Neural progenitor cell (in vitro differentiated cells): ENCODE data around the gene USP25. TPM values are rescaled to one million over a fixed set of nuclear protein-coding genes. Genes with fewer than 3 reads are reported as not detected.

Source experiments
- DNase-seq: peaks from one replicate; pipeline ENCODE4 v3.0.0-alpha.2; 2016; ENCODE audit warnings: low spot score
- H2AFZ ChIP-seq: fragments of 200-600 bp; sonication (generic); replicated peaks from 2 replicates; pipeline ENCODE4 v1.6.1; 2016; ENCODE audit warnings: antibody characterized with exemption
- H3F3A ChIP-seq: fragments of 200-600 bp; sonication (generic); 2 replicates; pipeline ENCODE4 v1.6.1; 2016; ENCODE audit warnings: antibody characterized with exemption, low read depth
- H3K27ac ChIP-seq: fragments of 200-600 bp; sonication (generic); 2 replicates; pipeline ENCODE4 v1.5.1; 2016; ENCODE audit warnings: mild to moderate bottlenecking
- H3K27me3 ChIP-seq: fragments of 200-600 bp; sonication (generic); 2 replicates; pipeline ENCODE4 v1.6.1; 2016; ENCODE audit warnings: mild to moderate bottlenecking, moderate library complexity
- H3K36me3 ChIP-seq: fragments of 200-600 bp; sonication (generic); 2 replicates; pipeline ENCODE4 v1.5.1; 2016
- H3K4me1 ChIP-seq: fragments of 200-600 bp; sonication (generic); 2 replicates; pipeline ENCODE4 v1.6.1; 2016; ENCODE audit warnings: mixed run types
- H3K4me2 ChIP-seq: fragments of 200-600 bp; sonication (generic); 2 replicates; pipeline ENCODE4 v1.6.1; 2016
- H3K4me3 ChIP-seq: fragments of 200-600 bp; sonication (generic); 2 replicates; pipeline ENCODE4 v1.5.1; 2016
- H3K79me2 ChIP-seq: fragments of 200-600 bp; sonication (generic); 2 replicates; pipeline ENCODE4 v1.6.1; 2016; ENCODE audit warnings: low read depth
- H3K9ac ChIP-seq: fragments of 200-600 bp; sonication (generic); 2 replicates; pipeline ENCODE4 v1.6.1; 2016
- H3K9me3 ChIP-seq: fragments of 200-600 bp; sonication (generic); 2 replicates; pipeline ENCODE4 v1.5.1; 2016; ENCODE audit warnings: low read depth
- H4K20me1 ChIP-seq: fragments of 200-600 bp; sonication (generic); 2 replicates; pipeline ENCODE4 v1.6.1; 2016; ENCODE audit warnings: low read depth
- H3K27ac Mint-ChIP-seq: 3 replicates; pipeline ENCODE4 v1.8.0; 2021; ENCODE audit warnings: mixed read lengths
- H3K27me3 Mint-ChIP-seq: 2 replicates; pipeline ENCODE4 v1.8.0; 2022; ENCODE audit warnings: low read depth, mild to moderate bottlenecking, inconsistent platforms, moderate library complexity, mixed read lengths; ENCODE audit not compliant: insufficient read depth
- H3K36me3 Mint-ChIP-seq: 3 replicates; pipeline ENCODE4 v1.8.0; 2021; ENCODE audit warnings: mixed read lengths
- H3K4me1 Mint-ChIP-seq: 3 replicates; pipeline ENCODE4 v1.8.0; 2021; ENCODE audit warnings: mixed read lengths
- H3K4me3 Mint-ChIP-seq: 3 replicates; pipeline ENCODE4 v1.8.0; 2021; ENCODE audit warnings: mild to moderate bottlenecking, moderate library complexity, mixed read lengths
- H3K9me3 Mint-ChIP-seq: 3 replicates; pipeline ENCODE4 v1.8.0; 2020; ENCODE audit warnings: mixed read lengths
- CTCF ChIP-seq: fragments of 200-600 bp; sonication (generic); IDR thresholded peaks from 2 replicates; pipeline ENCODE4 v1.5.1; 2017; ENCODE audit warnings: antibody characterized with exemption, mild to moderate bottlenecking
- EZH2 ChIP-seq: fragments of 200-600 bp; sonication (generic); IDR thresholded peaks from 2 replicates; pipeline ENCODE4 v1.6.1; 2017; ENCODE audit warnings: antibody characterized with exemption, mild to moderate bottlenecking, moderate library complexity
- EZH2phosphoT487 ChIP-seq: fragments of 200-600 bp; sonication (generic); IDR thresholded peaks from 2 replicates; pipeline ENCODE4 v1.6.1; 2017; ENCODE audit warnings: antibody characterized with exemption
- total RNA-seq: library from RNA; depleted of rRNA; stranded (reverse); fragments of >200 nt; gene quantifications from 2 replicates; pipeline ENCODE4 v1.2.3, GENCODE V29; 2015; ENCODE audit warnings: low replicate concordance

The USP25 gene
- total RNA-seq, 1 donor from 2014 or later, result 36.4 TPM

- Histone ChIP-seq H3K4me2 (no peak overlapping the region), H4K20me1 (no peaks in the 10 kb centered on the region), H3F3A (no peaks in the 10 kb centered on the region), H3K27me3 (no peaks in the 10 kb centered on the region), H3K27ac (no peak overlapping the region), H3K9ac (no peak overlapping the region), H2AFZ (no peak overlapping the region), H3K9me3 (no peaks in the 10 kb centered on the region), H3K79me2 (no peaks in the 10 kb centered on the region), H3K4me1 (no peaks in the 10 kb centered on the region), H3K4me3 (no peak overlapping the region), H3K36me3 (no peaks in the 10 kb centered on the region)
- H3K27me3 Mint-ChIP-seq, result no peaks in the 10 kb centered on the region
- no peak for TF ChIP-seq CTCF
- no peak for TF ChIP-seq EZH2phosphoT487
- TF ChIP-seq EZH2, result no peak
- no peak for DNase-seq
- H3K4me1 Mint-ChIP-seq, result no peaks in the 10 kb centered on the region
- H3K36me3 Mint-ChIP-seq, result no peaks in the 10 kb centered on the region
- no peak overlapping the region for H3K27ac Mint-ChIP-seq
- H3K4me3 Mint-ChIP-seq, result no peak overlapping the region
- no peaks in the 10 kb centered on the region for H3K9me3 Mint-ChIP-seq
Measured at GRCh38 chr21:15703932-15704331, 25.9 kb upstream of the USP25 start.

- Histone ChIP-seq H3K4me2 (no peak overlapping the region), H3K79me2 (no peaks in the 10 kb centered on the region), H3F3A (no peaks in the 10 kb centered on the region), H3K27ac (no peak overlapping the region), H3K36me3 (no peaks in the 10 kb centered on the region), H3K4me3 (no peak overlapping the region), H3K9ac (no peak overlapping the region), H3K27me3 (no peaks in the 10 kb centered on the region), H2AFZ (no peak overlapping the region), H3K4me1 (no peaks in the 10 kb centered on the region), H4K20me1 (no peaks in the 10 kb centered on the region), H3K9me3 (no peaks in the 10 kb centered on the region)
- no peaks in the 10 kb centered on the region for H3K9me3 Mint-ChIP-seq
- no peaks in the 10 kb centered on the region for H3K36me3 Mint-ChIP-seq
- no peak for TF ChIP-seq EZH2phosphoT487
- TF ChIP-seq EZH2, result no peak
- no peak for TF ChIP-seq CTCF
- DNase-seq, result no peak
- no peaks in the 10 kb centered on the region for H3K4me1 Mint-ChIP-seq
- no peak overlapping the region for H3K4me3 Mint-ChIP-seq
- H3K27me3 Mint-ChIP-seq, result no peaks in the 10 kb centered on the region
- H3K27ac Mint-ChIP-seq, result no peak overlapping the region
Measured at GRCh38 chr21:15706696-15707095, 23.1 kb upstream of the USP25 start.

- Histone ChIP-seq H3K9me3 (no peaks in the 10 kb centered on the region), H4K20me1 (no peaks in the 10 kb centered on the region), H3K9ac (no peak overlapping the region), H3K4me2 (no peak overlapping the region), H3K4me1 (no peaks in the 10 kb centered on the region), H3K79me2 (no peaks in the 10 kb centered on the region), H3K4me3 (no peak overlapping the region), H3K27me3 (no peaks in the 10 kb centered on the region), H2AFZ (no peak overlapping the region), H3K36me3 (no peaks in the 10 kb centered on the region), H3F3A (no peaks in the 10 kb centered on the region), H3K27ac (no peak overlapping the region)
- H3K4me1 Mint-ChIP-seq, result no peaks in the 10 kb centered on the region
- no peaks in the 10 kb centered on the region for H3K27me3 Mint-ChIP-seq
- no peak for DNase-seq
- no peaks in the 10 kb centered on the region for H3K9me3 Mint-ChIP-seq
- H3K36me3 Mint-ChIP-seq, result no peaks in the 10 kb centered on the region
- no peak overlapping the region for H3K4me3 Mint-ChIP-seq
- no peak for TF ChIP-seq CTCF
- no peak overlapping the region for H3K27ac Mint-ChIP-seq
Measured at GRCh38 chr21:15713412-15713811, 16.4 kb upstream of the USP25 start.

- H3K27ac Mint-ChIP-seq, result no peak overlapping the region
- Histone ChIP-seq H3F3A (no peaks in the 10 kb centered on the region), H3K79me2 (no peaks in the 10 kb centered on the region), H3K9me3 (no peaks in the 10 kb centered on the region), H4K20me1 (no peaks in the 10 kb centered on the region), H3K27me3 (no peaks in the 10 kb centered on the region), H2AFZ (no peak overlapping the region), H3K4me1 (no peaks in the 10 kb centered on the region), H3K9ac (no peak overlapping the region), H3K4me3 (no peak overlapping the region), H3K27ac (no peak overlapping the region), H3K36me3 (no peaks in the 10 kb centered on the region), H3K4me2 (no peak overlapping the region)
- no peak for DNase-seq
- no peaks in the 10 kb centered on the region for H3K4me1 Mint-ChIP-seq
- no peaks in the 10 kb centered on the region for H3K27me3 Mint-ChIP-seq
- H3K9me3 Mint-ChIP-seq, result peaks cover 1% of the 10 kb centered on the region
- no peak overlapping the region for H3K4me3 Mint-ChIP-seq
- TF ChIP-seq CTCF (no peak), EZH2 (no peak), EZH2phosphoT487 (no peak)
- no peaks in the 10 kb centered on the region for H3K36me3 Mint-ChIP-seq
Measured at GRCh38 chr21:15718711-15719110, 11.1 kb upstream of the USP25 start.
